Activated CD4-positive, alpha-beta memory T cell treated with anti-CD3 and anti-CD28 coated beads, Interleukin-2, amount 10 ng/mL, durations not matched to agents 7 days and 5 days (primary cell): Measurements from ENCODE around the gene MSL2. TPM values are rescaled to one million over a fixed set of nuclear protein-coding genes. Genes with fewer than 3 reads are reported as not detected.
"Not testable (repeated sequence)": the region's sequence is repeated elsewhere in the genome, so short reads cannot be mapped to it uniquely, and the experiment has no call there.

ENCODE experiments used
- CTCF ChIA-PET: fragments of 350-600 bp; sonication (Branson Sonifier 250); formaldehyde crosslinking; loops from one replicate; lab custom pipeline; 2021; ENCODE audit warnings: antibody characterized with exemption, inconsistent platforms; lab: Charles Lee
- POLR2A ChIA-PET: fragments of 350-600 bp; sonication (Branson Sonifier 250); formaldehyde crosslinking; loops from one replicate; lab custom pipeline; 2021; ENCODE audit warnings: antibody characterized with exemption; lab: Charles Lee
- DNase-seq: peaks from one replicate; pipeline ENCODE4 v3.0.0-alpha.2; 2020
- H3K27ac Mint-ChIP-seq: one replicate; pipeline ENCODE4 v1.8.0; 2021; ENCODE audit warnings: mild to moderate bottlenecking, mixed read lengths
- H3K27me3 Mint-ChIP-seq: one replicate; pipeline ENCODE4 v1.8.0; 2021; ENCODE audit warnings: mixed read lengths
- H3K36me3 Mint-ChIP-seq: one replicate; pipeline ENCODE4 v1.8.0; 2021; ENCODE audit warnings: low read depth, mixed read lengths
- H3K4me1 Mint-ChIP-seq: one replicate; pipeline ENCODE4 v1.8.0; 2021; ENCODE audit warnings: mixed read lengths
- H3K4me3 Mint-ChIP-seq: one replicate; pipeline ENCODE4 v1.8.0; 2021; ENCODE audit warnings: mild to moderate bottlenecking, mixed read lengths
- H3K9me3 Mint-ChIP-seq: one replicate; pipeline ENCODE4 v1.8.0; 2021; ENCODE audit warnings: mixed read lengths
- total RNA-seq, 2 experiments: library from RNA; stranded (reverse); gene quantifications; one replicate each; pipeline ENCODE4 v1.2.3, GENCODE V29; 2021

Gene MSL2
- total RNA-seq, 2 experiments from 2014 or later: 57.4 to 63.9 TPM

DNA sequence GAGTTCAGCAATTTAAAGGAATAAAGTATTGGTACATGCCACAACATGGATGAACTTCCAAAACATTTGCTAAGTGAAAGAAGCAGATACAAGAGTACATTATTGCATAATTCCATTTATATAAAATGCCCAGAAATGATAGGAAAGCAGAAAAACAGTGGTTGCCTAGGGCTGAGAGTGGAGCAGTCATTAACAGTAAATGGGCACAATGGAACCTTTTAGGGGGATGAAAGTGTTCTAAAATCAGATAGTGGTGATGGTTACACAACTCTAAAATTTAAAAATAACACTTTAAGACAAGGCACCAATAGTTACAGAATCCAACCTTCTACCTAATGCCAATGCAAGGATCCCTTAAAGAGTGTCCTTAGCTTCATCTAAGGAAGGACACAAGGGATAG, 34.6 kb downstream of the MSL2 start:
- Mint-ChIP-seq H3K27ac (no peak overlapping the region), H3K4me3 (no peak overlapping the region), H3K9me3 (peaks cover 4% of the 10 kb centered on the region), H3K27me3 (no peaks in the 10 kb centered on the region), H3K36me3 (peaks cover 37% of the 10 kb centered on the region), H3K4me1 (peaks cover 22% of the 10 kb centered on the region)
- ChIA-PET CTCF (no interaction called here), POLR2A (no interaction called here)
- no peak for DNase-seq

DNA sequence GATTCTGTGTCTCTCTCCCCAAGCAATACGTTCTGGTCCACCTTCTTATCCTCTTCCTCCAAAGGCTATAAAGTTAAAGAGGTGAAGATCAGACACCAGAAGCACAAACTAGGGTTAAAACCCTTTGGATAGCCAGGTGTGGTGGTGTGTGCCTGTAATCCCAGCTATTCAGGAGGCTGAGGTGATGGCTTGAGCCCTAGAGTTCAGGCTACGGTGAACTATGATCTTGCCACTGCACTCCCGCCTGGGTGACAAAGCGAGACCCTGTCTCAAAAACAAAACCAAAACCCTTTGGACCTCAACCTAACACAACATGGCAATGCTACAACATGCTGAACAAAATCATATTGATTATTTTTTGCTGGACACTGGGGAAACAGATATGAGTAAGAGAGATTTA, 43.2 kb downstream of the MSL2 start:
- POLR2A ChIA-PET: no interaction called here
- no peak overlapping the region for H3K4me3 Mint-ChIP-seq
- H3K4me1 Mint-ChIP-seq: peaks cover 49% of the 10 kb centered on the region
- H3K36me3 Mint-ChIP-seq: peaks cover 52% of the 10 kb centered on the region
- H3K27ac Mint-ChIP-seq: peak overlapping the region; percentile 9
- no peaks in the 10 kb centered on the region for H3K9me3 Mint-ChIP-seq
- no peak for DNase-seq
- CTCF ChIA-PET: no interaction called here
- no peaks in the 10 kb centered on the region for H3K27me3 Mint-ChIP-seq

DNA sequence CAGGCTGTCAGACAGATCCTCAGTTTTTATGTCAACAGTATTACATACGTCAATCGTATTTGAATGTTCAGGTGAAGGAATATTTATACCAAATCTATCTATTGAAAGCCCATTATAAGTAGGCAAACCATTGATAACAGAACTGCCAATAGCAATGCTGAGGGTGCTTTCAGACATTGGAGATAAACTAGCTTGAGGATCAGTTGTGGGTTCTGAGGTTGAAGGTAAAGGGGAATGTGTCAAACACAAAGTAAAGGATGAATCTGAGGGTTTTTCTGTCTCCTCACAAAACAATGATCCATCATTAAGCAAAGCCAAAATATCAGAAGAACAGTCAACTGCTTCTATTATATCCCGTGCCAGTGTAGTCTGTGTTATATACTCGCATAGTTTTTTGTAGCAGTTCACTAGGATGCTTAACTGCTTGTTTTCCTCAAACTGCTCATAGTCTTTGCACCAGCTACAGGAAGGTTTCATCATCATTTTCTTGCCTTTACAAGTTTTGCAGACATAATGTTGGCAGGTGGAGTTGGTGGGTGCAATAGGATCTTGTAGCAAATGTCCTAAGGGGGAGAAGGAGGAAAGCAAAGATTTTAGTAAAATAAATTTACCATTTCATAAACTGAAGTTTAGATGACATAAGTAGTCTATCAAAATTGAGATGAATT, 43.8 kb downstream of the MSL2 start:
- H3K4me1 Mint-ChIP-seq: peaks cover 53% of the 10 kb centered on the region
- H3K9me3 Mint-ChIP-seq: no peaks in the 10 kb centered on the region

DNA sequence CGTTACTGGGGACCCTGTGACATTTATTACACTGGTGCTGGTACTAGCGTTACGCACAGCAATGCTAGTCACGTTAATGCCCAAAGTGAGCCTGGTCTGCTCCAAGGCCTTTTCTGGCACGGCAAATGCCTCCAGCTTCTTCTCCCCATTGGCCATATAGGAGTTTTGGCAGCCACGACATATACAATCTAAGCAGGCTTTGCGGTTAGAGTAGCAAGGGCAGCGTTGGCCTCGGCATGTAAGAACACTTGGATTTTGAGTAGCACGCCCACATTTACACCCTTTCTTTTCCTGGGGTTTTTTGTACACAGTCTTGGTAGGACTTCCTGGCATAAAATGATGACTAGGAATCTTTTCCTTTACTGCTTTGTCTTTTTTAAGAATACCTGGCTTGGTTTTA, 44.9 kb downstream of the MSL2 start:
- CTCF ChIA-PET: no interaction called here
- H3K27ac Mint-ChIP-seq: no peak overlapping the region
- peaks cover 50% of the 10 kb centered on the region for H3K36me3 Mint-ChIP-seq
- no peaks in the 10 kb centered on the region for H3K9me3 Mint-ChIP-seq
- no peaks in the 10 kb centered on the region for H3K27me3 Mint-ChIP-seq
- no peak overlapping the region for H3K4me3 Mint-ChIP-seq
- peaks cover 53% of the 10 kb centered on the region for H3K4me1 Mint-ChIP-seq
- no peak for DNase-seq
- POLR2A ChIA-PET: no interaction called here

More for the DNA sequence above, 43.8 kb downstream of the MSL2 start:
- H3K27ac Mint-ChIP-seq: peak overlapping the region; percentile 9
- DNase-seq: no peak
- peaks cover 51% of the 10 kb centered on the region for H3K36me3 Mint-ChIP-seq
- no peaks in the 10 kb centered on the region for H3K27me3 Mint-ChIP-seq
- CTCF ChIA-PET: no interaction called here
- no peak overlapping the region for H3K4me3 Mint-ChIP-seq
- POLR2A ChIA-PET: no interaction called here

DNA sequence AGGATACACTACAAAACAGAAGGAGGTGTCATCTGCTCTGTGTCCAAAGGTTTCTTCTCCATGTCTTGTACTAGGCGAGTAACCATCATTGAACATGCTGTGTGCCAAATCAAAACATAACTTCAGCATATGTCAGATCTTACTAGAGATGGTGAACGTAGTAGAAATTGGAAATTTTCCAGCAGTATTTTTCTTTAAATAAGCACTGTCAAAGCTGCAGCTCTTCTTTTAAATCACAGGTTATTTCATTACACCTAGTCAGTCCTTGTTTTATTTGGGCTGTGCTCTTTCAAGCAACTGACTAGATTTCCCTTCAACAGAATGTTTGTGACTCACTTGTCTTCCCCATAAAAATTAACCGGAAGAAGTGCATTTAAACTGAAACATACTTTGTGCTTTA, 46.5 kb downstream of the MSL2 start:
- ChIA-PET CTCF (no interaction called here), POLR2A (no interaction called here)
- Mint-ChIP-seq H3K9me3 (no peaks in the 10 kb centered on the region), H3K27me3 (no peaks in the 10 kb centered on the region), H3K27ac (peak overlapping the region; percentile 23), H3K4me3 (no peak overlapping the region), H3K4me1 (peaks cover 47% of the 10 kb centered on the region), H3K36me3 (peaks cover 53% of the 10 kb centered on the region)
- DNase-seq: no peak

DNA sequence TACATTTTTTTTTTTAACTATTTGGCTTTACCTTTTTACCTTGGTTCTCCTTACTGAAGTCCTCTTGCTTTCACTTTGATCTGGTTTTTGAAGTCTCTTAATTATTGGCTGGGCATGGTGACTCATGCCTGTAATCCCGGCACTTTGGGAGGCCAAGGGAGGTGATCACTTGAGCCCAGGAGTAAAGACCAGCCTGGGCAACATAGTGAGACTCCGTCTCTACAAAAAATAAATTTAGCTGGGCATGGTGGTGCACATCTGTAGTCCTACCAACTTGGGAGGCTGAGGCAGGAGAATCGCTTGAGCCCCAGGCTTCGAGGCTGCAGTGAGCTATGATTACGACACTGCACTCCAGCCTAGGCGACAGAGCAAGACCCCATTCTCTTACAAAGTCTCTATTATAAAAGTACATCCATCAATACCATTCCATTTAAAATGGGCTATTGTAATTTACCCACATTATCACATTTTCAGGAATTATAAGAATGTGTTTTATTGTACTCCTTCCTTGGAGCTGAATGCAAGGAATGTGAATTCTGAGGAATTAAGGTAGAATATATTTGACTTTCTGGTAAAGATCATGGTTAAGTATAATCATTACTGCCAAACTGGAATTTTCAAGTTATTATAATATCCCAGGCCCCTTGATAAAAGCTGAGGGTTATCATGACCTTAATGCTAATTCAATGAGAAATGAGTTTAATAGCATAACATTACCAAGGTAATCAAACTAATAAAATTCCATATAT, 49.0 kb downstream of the MSL2 start:
- POLR2A ChIA-PET: interaction anchor here (0.8 kb wide), 1 partner anchor 605 kb away, joined by 3 read pairs; no protein-coding TSS in a partner anchor
- Mint-ChIP-seq H3K36me3 (peaks cover 41% of the 10 kb centered on the region), H3K27ac (no peak overlapping the region), H3K27me3 (no peaks in the 10 kb centered on the region), H3K4me3 (no peak overlapping the region), H3K4me1 (peaks cover 34% of the 10 kb centered on the region), H3K9me3 (no peaks in the 10 kb centered on the region)
- CTCF ChIA-PET: interaction anchor here (0.6 kb wide), 3 partner anchors 31 to 50 kb away, joined by 3 read pairs; no protein-coding TSS in a partner anchor
- DNase-seq: no peak

DNA sequence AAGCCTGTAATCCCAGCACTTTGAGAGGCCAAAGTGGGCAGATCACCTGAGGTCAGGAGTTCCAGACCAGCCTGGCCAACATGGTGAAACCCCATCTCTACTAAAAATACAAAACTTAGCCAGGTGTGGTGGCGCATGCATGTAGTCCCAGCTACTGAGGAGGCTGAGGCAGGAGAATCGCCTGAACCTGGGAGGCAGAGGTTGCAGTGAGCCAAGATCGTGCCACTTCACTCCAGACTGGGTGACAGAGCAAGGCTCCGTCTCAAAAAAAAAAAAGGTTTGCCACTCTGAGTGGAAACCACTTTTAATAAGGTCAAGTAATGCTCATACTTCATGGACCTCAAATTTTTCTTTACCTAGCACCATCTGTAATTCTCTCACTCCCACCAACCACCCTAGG, 51.7 kb downstream of the MSL2 start:
- CTCF ChIA-PET, DNase-seq, H3K4me3 Mint-ChIP-seq, H3K9me3 Mint-ChIP-seq, H3K27me3 Mint-ChIP-seq, H3K27ac Mint-ChIP-seq: not testable (repeated sequence)
- peaks cover 20% of the 10 kb centered on the region for H3K36me3 Mint-ChIP-seq
- POLR2A ChIA-PET: interaction anchor here (1.1 kb wide), 1 partner anchor 52 kb away, joined by 4 read pairs; the partner anchor contains the start of gene MSL2
- peaks cover 11% of the 10 kb centered on the region for H3K4me1 Mint-ChIP-seq

DNA sequence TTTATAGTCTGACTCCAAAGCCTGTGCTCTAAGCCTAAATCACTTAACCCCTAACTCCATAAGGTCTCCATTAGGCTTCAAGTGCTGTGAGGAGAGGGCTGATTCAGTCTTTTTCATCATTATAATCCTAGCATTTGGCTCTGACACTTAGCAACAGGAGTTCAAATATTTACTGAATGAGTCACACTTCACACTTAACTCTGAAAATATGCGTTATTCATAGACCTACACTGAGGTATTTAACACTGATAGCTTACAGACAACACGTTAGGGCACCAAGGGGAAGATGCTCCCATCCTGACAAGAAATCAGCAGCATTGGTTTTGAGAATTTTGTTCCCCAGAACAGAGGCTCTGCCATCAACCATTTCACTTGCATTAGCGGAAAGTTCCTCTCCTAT, 53.5 kb downstream of the MSL2 start:
- DNase-seq: no peak
- no peaks in the 10 kb centered on the region for H3K27me3 Mint-ChIP-seq
- CTCF ChIA-PET: no interaction called here
- POLR2A ChIA-PET: no interaction called here
- peaks cover 6% of the 10 kb centered on the region for H3K4me1 Mint-ChIP-seq
- no peak overlapping the region for H3K27ac Mint-ChIP-seq
- no peaks in the 10 kb centered on the region for H3K9me3 Mint-ChIP-seq
- H3K4me3 Mint-ChIP-seq: no peak overlapping the region
- peaks cover 8% of the 10 kb centered on the region for H3K36me3 Mint-ChIP-seq

DNA sequence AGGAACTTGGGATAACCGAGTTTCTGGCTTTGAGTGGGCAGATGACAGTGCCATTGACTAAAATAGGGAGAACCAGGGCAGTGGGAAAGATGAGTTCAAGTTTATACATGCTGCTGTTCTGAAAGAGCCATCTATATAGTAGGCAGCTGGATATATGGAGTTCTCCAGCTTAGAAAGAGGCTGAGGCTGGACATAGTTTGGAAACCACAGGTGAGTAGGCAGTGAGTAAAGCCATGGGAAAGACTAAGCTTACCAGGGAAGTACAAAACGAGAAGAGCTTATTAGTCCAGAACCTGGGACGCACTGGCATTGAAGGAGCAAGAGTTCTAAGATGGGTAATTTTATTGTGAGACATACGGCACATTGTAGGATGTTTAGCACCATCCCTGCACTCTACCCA, 54.2 kb downstream of the MSL2 start:
- Mint-ChIP-seq H3K4me3 (no peak overlapping the region), H3K4me1 (peaks cover 6% of the 10 kb centered on the region), H3K36me3 (peaks cover 7% of the 10 kb centered on the region), H3K9me3 (no peaks in the 10 kb centered on the region), H3K27ac (no peak overlapping the region), H3K27me3 (no peaks in the 10 kb centered on the region)
- POLR2A ChIA-PET: no interaction called here
- no peak for DNase-seq
- CTCF ChIA-PET: no interaction called here

DNA sequence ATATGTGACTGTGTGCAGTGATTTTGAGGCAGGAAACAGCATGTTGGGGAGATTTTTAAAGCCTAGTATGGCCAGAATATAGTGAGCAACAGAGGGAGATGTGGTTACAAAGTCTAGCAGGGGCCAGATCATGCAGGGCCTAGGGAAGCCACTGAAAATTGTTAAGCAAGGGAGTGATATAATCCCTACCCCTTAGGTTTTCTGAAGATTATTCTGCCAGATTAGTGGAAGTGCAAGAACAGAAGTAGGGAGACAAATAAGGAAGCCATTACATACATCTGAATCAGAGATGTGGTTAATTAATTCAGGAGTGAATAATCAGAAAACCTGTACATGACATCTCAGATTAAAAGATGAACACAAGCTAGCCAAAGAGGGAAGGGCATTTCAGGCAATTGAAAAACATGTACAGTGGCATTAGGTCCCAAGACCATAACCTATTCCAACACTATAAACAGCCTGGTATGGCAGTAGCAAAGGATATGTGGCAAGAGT, 54.8 kb downstream of the MSL2 start:
- no peaks in the 10 kb centered on the region for H3K9me3 Mint-ChIP-seq
- H3K36me3 Mint-ChIP-seq: peaks cover 7% of the 10 kb centered on the region
- POLR2A ChIA-PET: no interaction called here
- CTCF ChIA-PET: no interaction called here
- no peak for DNase-seq
- no peak overlapping the region for H3K4me3 Mint-ChIP-seq
- H3K27me3 Mint-ChIP-seq: no peaks in the 10 kb centered on the region
- peaks cover 6% of the 10 kb centered on the region for H3K4me1 Mint-ChIP-seq
- no peak overlapping the region for H3K27ac Mint-ChIP-seq

DNA sequence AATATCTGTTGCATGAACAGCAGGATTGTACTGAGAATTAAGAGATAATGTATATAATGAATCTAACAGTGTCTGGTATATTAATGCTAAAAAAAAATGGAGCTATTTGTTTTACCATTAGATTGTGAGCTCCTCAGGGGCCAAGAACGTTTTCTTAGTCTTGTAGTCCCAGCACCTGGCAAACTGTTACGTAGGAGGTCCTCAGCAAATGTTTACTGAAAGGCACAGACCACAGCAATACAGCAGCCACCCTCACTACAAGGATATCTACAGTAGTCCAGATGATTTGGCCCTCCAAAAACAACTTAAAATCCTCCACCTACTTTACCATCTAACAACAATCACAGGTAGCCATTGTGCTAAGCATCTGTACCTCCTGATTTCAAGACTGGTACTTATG, 59.7 kb downstream of the MSL2 start:
- H3K9me3 Mint-ChIP-seq: no peaks in the 10 kb centered on the region
- peaks cover 11% of the 10 kb centered on the region for H3K4me1 Mint-ChIP-seq
- H3K27me3 Mint-ChIP-seq: no peaks in the 10 kb centered on the region
- no peak overlapping the region for H3K27ac Mint-ChIP-seq
- ChIA-PET POLR2A (interaction anchor here (0.7 kb wide), 1 partner anchor 58 kb away, joined by 3 read pairs; no protein-coding TSS in a partner anchor), CTCF (interaction anchor here (0.7 kb wide), 1 partner anchor 616 kb away, joined by 3 read pairs; no protein-coding TSS in a partner anchor)
- no peaks in the 10 kb centered on the region for H3K36me3 Mint-ChIP-seq
- no peak for DNase-seq
- no peak overlapping the region for H3K4me3 Mint-ChIP-seq

DNA sequence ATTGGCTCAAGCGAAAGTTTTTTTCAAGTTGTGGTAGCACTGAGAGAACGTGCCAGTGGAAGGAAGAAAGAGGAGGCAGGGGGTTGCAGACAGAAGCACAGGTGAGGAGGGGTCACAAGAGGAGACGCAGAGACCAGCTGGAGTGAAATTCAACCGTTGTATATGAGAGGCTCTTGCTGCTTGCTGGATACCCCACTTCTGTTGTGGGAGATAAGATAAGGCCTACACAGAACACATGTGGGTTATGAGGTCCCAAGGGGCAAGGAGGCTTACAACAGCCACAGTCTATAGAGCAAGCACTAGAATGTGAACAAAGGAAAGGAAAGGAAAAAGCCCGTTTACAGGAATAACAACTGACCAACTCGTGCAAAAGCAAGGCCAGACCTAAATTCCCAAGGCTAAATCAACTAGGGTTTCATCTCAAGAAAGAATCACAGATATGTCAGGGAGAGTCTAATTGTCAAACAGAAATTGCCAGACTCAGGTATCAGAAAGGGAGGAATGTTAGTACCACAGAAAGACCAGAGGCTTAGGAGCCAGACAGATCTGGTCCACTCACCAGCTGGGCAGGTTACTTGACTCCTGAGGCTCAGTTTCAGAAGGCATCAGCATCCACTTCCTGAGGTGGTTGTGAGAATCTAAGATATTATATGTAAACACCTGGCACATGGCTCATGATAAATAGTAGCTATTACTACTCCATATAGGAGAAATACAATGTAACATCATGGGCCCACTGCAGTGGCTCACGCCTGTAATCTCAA, 60.9 kb downstream of the MSL2 start:
- no peak for DNase-seq
- no peak overlapping the region for H3K4me3 Mint-ChIP-seq
- H3K27me3 Mint-ChIP-seq: peaks cover 4% of the 10 kb centered on the region
- peaks cover 11% of the 10 kb centered on the region for H3K4me1 Mint-ChIP-seq
- no peaks in the 10 kb centered on the region for H3K9me3 Mint-ChIP-seq
- no peak overlapping the region for H3K27ac Mint-ChIP-seq
- CTCF ChIA-PET: no interaction called here
- POLR2A ChIA-PET: no interaction called here
- no peaks in the 10 kb centered on the region for H3K36me3 Mint-ChIP-seq

DNA sequence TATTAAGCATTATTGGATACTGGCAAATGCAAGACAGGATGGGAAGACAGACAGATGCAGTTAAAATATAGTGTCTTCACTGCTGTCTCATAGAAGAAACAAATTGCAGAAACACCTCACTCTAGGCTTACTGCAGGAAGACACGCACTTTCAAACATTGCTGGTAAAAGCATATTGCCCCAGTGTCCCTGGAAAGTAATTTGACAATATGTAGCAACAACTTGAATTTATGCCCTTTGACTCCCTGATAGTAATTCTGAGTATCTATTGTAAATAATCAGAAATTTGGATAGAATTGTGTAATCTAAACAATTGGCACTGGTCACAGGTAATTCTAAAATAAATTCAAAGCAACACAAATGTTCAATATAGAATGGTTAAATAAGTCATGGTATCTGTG, 62.0 kb downstream of the MSL2 start:
- ChIA-PET POLR2A (no interaction called here), CTCF (interaction anchor here (0.7 kb wide), 1 partner anchor 114 kb away, joined by 4 read pairs; no protein-coding TSS in a partner anchor)
- peaks cover 8% of the 10 kb centered on the region for H3K27me3 Mint-ChIP-seq
- no peak overlapping the region for H3K27ac Mint-ChIP-seq
- H3K4me3 Mint-ChIP-seq: no peak overlapping the region
- peaks cover 11% of the 10 kb centered on the region for H3K4me1 Mint-ChIP-seq
- H3K36me3 Mint-ChIP-seq: no peaks in the 10 kb centered on the region
- DNase-seq: no peak
- H3K9me3 Mint-ChIP-seq: no peaks in the 10 kb centered on the region
